Fibroblast of the aortic adventitia (primary cell): ENCODE data around the gene MNS1. TPM values are rescaled to one million over a fixed set of nuclear protein-coding genes. Genes with fewer than 3 reads are reported as not detected.
A peak's percentile ranks its signal among the peaks of the same experiment; 100 is the strongest.

Experiments used
- DNase-seq: peaks from one replicate; pipeline ENCODE4 v3.0.0-alpha.2; 2010; ENCODE audit warnings: low read depth
- H3K4me3 ChIP-seq: 2 replicates; pipeline ENCODE4 v1.5.1; 2011; ENCODE audit warnings: low read depth, mild to moderate bottlenecking, control low read depth, low read length, moderate library complexity
- total RNA-seq: library from RNA; depleted of rRNA; stranded (reverse); fragments of >200 nt; gene quantifications from 2 replicates; pipeline ENCODE4 v1.2.3, GENCODE V29; 2012; ENCODE audit warnings: low replicate concordance
- TF ChIP-seq, protein P1 (sequence below): IDR thresholded peaks from 2 replicates; pipeline ENCODE4 v1.5.1; 2011; ENCODE audit warnings: mild to moderate bottlenecking, low read length, control low read depth, inconsistent platforms; ENCODE audit not compliant: insufficient read depth

Gene MNS1, protein sequence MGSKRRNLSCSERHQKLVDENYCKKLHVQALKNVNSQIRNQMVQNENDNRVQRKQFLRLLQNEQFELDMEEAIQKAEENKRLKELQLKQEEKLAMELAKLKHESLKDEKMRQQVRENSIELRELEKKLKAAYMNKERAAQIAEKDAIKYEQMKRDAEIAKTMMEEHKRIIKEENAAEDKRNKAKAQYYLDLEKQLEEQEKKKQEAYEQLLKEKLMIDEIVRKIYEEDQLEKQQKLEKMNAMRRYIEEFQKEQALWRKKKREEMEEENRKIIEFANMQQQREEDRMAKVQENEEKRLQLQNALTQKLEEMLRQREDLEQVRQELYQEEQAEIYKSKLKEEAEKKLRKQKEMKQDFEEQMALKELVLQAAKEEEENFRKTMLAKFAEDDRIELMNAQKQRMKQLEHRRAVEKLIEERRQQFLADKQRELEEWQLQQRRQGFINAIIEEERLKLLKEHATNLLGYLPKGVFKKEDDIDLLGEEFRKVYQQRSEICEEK
- total RNA-seq = 3.8 and 7.0 TPM in 2 replicates

GRCh38 chr15:56464893-56465520 is at the start of gene MNS1:
Gene MNS1 (minus strand): TSS chr15:56465137. CDS start chr15:56464972, 165 bp downstream.
- TF ChIP-seq, protein P1, sequence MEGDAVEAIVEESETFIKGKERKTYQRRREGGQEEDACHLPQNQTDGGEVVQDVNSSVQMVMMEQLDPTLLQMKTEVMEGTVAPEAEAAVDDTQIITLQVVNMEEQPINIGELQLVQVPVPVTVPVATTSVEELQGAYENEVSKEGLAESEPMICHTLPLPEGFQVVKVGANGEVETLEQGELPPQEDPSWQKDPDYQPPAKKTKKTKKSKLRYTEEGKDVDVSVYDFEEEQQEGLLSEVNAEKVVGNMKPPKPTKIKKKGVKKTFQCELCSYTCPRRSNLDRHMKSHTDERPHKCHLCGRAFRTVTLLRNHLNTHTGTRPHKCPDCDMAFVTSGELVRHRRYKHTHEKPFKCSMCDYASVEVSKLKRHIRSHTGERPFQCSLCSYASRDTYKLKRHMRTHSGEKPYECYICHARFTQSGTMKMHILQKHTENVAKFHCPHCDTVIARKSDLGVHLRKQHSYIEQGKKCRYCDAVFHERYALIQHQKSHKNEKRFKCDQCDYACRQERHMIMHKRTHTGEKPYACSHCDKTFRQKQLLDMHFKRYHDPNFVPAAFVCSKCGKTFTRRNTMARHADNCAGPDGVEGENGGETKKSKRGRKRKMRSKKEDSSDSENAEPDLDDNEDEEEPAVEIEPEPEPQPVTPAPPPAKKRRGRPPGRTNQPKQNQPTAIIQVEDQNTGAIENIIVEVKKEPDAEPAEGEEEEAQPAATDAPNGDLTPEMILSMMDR = no peak
- DNase-seq = peak; percentile 95
- H3K4me3 ChIP-seq = peak within 1 kb of the TSS; percentile 81

GRCh38 chr15:56496635-56497034 is 31.7 kb upstream of the MNS1 start:
- TF ChIP-seq, protein P1 = peak; percentile 66
- H3K4me3 ChIP-seq = peak overlapping the region; percentile 19

GRCh38 chr15:56495533-56495932 is 30.6 kb upstream of the MNS1 start:
- TF ChIP-seq, protein P1 = no peak
- no peak for DNase-seq
- no peak overlapping the region for H3K4me3 ChIP-seq

More at GRCh38 chr15:56496635-56497034, 31.7 kb upstream of the MNS1 start:
- peak; percentile 89 for DNase-seq

- no peak overlapping the region for H3K4me3 ChIP-seq
- TF ChIP-seq, protein P1 = no peak
- no peak for DNase-seq
Observed at GRCh38 chr15:56495053-56495452, 30.1 kb upstream of the MNS1 start.

DNA sequence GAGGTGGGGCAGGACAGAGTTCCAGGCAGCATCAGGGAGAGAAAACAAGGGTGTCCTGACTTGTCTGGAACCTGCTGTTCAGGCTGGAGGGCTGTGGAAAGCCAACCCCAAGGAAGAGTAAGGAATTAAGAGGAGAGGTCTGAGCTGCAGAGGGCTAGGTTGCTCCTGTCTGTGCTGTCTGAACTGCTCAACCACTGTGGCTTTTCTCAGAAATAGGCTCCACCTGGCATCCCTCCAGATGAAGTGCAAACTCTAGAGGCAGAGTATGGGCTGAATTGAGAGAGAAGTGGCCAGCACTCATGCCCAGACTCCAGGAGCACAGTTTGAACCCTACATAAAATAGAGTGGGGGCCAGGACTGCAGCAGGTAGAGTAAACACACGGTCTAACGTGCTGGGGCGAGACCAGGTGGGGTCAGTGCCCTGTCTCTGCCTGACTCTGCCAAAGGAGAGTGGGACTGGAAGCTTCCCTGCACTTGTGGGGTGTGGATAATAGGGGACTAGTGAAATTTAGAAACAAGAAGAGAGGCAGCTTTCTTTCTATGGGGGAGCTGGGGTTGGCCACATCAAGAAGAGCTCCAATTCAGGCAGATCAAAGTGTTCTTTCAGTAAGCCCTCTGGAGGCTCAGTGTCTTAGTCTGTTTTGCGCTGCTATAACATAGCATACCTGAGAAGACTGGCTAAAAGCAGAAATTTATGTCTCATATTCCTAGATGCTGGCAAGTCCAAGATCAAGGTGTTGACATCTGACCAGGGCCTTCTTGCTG is 28.0 kb upstream of the MNS1 start:
- no peak for DNase-seq
- TF ChIP-seq, protein P1 = no peak
- H3K4me3 ChIP-seq = no peak overlapping the region

DNA sequence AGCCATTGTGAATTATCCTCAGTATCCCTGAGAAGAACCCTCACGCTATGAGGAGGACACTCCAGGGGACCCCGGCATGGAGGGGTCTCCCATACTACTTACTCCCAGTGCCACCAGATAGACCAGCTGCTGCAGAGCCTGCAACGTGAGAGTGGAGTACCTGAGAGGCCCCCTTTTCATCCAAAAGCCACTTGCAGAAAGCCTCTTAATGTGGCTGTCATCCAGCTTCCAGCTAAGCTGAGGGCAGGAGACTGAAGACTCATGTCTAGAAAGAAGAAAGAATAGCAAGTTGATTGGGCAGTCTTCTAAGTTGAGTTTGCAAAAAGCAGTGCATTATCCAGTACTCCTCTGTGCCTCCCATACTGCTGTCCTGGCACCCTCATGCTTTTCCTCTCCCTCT is 27.3 kb upstream of the MNS1 start:
- TF ChIP-seq, protein P1 = no peak
- DNase-seq = no peak
- no peak overlapping the region for H3K4me3 ChIP-seq
